HL-60 (cell line): ENCODE measurements around the gene ZNRF3.

Experiments
- GABPA ChIP-seq: IDR thresholded peaks from 2 replicates; pipeline ENCODE4 v1.6.1; 2012; ENCODE audit warnings: low read depth
- POLR2AphosphoS5 ChIP-seq: IDR thresholded peaks from 2 replicates; pipeline ENCODE4 v1.6.1; 2012; ENCODE audit warnings: low read depth
- SPI1 ChIP-seq: IDR thresholded peaks from 2 replicates; pipeline ENCODE4 v1.6.1; 2012; ENCODE audit warnings: low read depth, mild to moderate bottlenecking, borderline replicate concordance
- TF ChIP-seq, protein P1 (sequence below): IDR thresholded peaks from 2 replicates; pipeline ENCODE4 v1.6.1; 2012; ENCODE audit warnings: low read depth; ENCODE audit not compliant: insufficient replicate concordance
- TF ChIP-seq, protein P2 (sequence below): IDR thresholded peaks from one replicate; pipeline ENCODE4 v1.5.1; 2011; ENCODE audit warnings: low read length, control low read depth, inconsistent platforms; ENCODE audit not compliant: insufficient read depth

- TF ChIP-seq, protein P1, sequence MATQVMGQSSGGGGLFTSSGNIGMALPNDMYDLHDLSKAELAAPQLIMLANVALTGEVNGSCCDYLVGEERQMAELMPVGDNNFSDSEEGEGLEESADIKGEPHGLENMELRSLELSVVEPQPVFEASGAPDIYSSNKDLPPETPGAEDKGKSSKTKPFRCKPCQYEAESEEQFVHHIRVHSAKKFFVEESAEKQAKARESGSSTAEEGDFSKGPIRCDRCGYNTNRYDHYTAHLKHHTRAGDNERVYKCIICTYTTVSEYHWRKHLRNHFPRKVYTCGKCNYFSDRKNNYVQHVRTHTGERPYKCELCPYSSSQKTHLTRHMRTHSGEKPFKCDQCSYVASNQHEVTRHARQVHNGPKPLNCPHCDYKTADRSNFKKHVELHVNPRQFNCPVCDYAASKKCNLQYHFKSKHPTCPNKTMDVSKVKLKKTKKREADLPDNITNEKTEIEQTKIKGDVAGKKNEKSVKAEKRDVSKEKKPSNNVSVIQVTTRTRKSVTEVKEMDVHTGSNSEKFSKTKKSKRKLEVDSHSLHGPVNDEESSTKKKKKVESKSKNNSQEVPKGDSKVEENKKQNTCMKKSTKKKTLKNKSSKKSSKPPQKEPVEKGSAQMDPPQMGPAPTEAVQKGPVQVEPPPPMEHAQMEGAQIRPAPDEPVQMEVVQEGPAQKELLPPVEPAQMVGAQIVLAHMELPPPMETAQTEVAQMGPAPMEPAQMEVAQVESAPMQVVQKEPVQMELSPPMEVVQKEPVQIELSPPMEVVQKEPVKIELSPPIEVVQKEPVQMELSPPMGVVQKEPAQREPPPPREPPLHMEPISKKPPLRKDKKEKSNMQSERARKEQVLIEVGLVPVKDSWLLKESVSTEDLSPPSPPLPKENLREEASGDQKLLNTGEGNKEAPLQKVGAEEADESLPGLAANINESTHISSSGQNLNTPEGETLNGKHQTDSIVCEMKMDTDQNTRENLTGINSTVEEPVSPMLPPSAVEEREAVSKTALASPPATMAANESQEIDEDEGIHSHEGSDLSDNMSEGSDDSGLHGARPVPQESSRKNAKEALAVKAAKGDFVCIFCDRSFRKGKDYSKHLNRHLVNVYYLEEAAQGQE = no peak
- TF ChIP-seq, protein P2, sequence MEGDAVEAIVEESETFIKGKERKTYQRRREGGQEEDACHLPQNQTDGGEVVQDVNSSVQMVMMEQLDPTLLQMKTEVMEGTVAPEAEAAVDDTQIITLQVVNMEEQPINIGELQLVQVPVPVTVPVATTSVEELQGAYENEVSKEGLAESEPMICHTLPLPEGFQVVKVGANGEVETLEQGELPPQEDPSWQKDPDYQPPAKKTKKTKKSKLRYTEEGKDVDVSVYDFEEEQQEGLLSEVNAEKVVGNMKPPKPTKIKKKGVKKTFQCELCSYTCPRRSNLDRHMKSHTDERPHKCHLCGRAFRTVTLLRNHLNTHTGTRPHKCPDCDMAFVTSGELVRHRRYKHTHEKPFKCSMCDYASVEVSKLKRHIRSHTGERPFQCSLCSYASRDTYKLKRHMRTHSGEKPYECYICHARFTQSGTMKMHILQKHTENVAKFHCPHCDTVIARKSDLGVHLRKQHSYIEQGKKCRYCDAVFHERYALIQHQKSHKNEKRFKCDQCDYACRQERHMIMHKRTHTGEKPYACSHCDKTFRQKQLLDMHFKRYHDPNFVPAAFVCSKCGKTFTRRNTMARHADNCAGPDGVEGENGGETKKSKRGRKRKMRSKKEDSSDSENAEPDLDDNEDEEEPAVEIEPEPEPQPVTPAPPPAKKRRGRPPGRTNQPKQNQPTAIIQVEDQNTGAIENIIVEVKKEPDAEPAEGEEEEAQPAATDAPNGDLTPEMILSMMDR = no peak
- TF ChIP-seq POLR2AphosphoS5 (no peak), GABPA (no peak), SPI1 (no peak)
Observed at GRCh38 chr22:28930357-28931007, 47.1 kb downstream of the ZNRF3 start.
